Keratinocyte (primary cell): ENCODE measurements around the gene CD1E. TPM values are rescaled to one million over a fixed set of nuclear protein-coding genes. Genes with fewer than 3 reads are reported as not detected.

Source experiments
- DNase-seq: peaks from one replicate; pipeline ENCODE4 v3.0.0-alpha.2; 2011; ENCODE audit warnings: low read depth, missing footprints, low spot score
- FAIRE-seq: peaks from 2 replicates; lab custom pipeline; 2011; peaks lifted over from hg19 to GRCh38; lab: Jason Lieb, UNC
- H2AFZ ChIP-seq: 2 replicates; pipeline ENCODE4 v1.6.0; 2012; ENCODE audit warnings: low read length, control low read depth, inconsistent platforms; ENCODE audit not compliant: control insufficient read depth
- H3K27ac ChIP-seq: 2 replicates; pipeline ENCODE4 v1.5.1; 2011; ENCODE audit warnings: low read length; ENCODE audit not compliant: control insufficient read depth, insufficient read depth
- H3K27me3 ChIP-seq: 3 replicates; pipeline ENCODE4 v1.6.0; 2011; ENCODE audit warnings: low read length; ENCODE audit not compliant: control insufficient read depth, insufficient read depth; ENCODE audit errors: extremely low read depth
- H3K36me3 ChIP-seq, 2 experiments: 2 replicates in 1 of 2; 3 replicates in 1 of 2; pipeline ENCODE4 v1.5.1; 2011; ENCODE audit warnings: low read length in 2 of 2, mild to moderate bottlenecking in 1 of 2; ENCODE audit not compliant: control insufficient read depth in 2 of 2, insufficient read depth in 2 of 2; ENCODE audit errors: extremely low read depth in 1 of 2
- H3K4me1 ChIP-seq: 3 replicates; pipeline ENCODE4 v1.5.1; 2011; ENCODE audit warnings: low read length; ENCODE audit not compliant: control insufficient read depth, insufficient read depth; ENCODE audit errors: extremely low read depth
- H3K4me2 ChIP-seq: 3 replicates; pipeline ENCODE4 v1.6.0; 2011; ENCODE audit warnings: low read depth, low read length; ENCODE audit not compliant: control insufficient read depth, insufficient read depth; ENCODE audit errors: extremely low read depth
- H3K4me3 ChIP-seq, 3 experiments: fragments of 200-600 bp in 1 of 3; sonication (generic) in 1 of 3; 2 replicates in 2 of 3; 3 replicates in 1 of 3; pipeline ENCODE4 v1.5.1; 2011 to 2016; ENCODE audit warnings: low read length in 3 of 3, mild to moderate bottlenecking in 3 of 3, control low read depth in 2 of 3, inconsistent platforms in 1 of 3, low read depth in 1 of 3, mixed read lengths in 1 of 3, mixed run types in 1 of 3, moderate library complexity in 1 of 3; ENCODE audit not compliant: control insufficient read depth in 2 of 3, insufficient read depth in 2 of 3; ENCODE audit errors: extremely low read depth in 1 of 3
- H3K79me2 ChIP-seq: 2 replicates; pipeline ENCODE4 v1.6.0; 2012; ENCODE audit warnings: low read length; ENCODE audit not compliant: control insufficient read depth, insufficient read depth
- H3K9ac ChIP-seq: 3 replicates; pipeline ENCODE4 v1.6.0; 2011; ENCODE audit warnings: low read length; ENCODE audit not compliant: control insufficient read depth, insufficient read depth; ENCODE audit errors: extremely low read depth
- H3K9me1 ChIP-seq: 3 replicates; pipeline ENCODE4 v1.6.0; 2011; ENCODE audit warnings: low read length; ENCODE audit not compliant: control insufficient read depth, insufficient read depth; ENCODE audit errors: extremely low read depth
- H3K9me3 ChIP-seq: 2 replicates; pipeline ENCODE4 v1.5.1; 2012; ENCODE audit warnings: low read depth, low read length; ENCODE audit not compliant: control insufficient read depth
- H4K20me1 ChIP-seq: 3 replicates; pipeline ENCODE4 v1.6.0; 2011; ENCODE audit warnings: low read length; ENCODE audit not compliant: control insufficient read depth, insufficient read depth; ENCODE audit errors: extremely low read depth
- EZH2 ChIP-seq: IDR thresholded peaks from one replicate; pipeline ENCODE4 v1.6.1; 2012; ENCODE audit warnings: inconsistent platforms, mild to moderate bottlenecking, low read length, moderate library complexity
- dilution Hi-C: fragments of 300-500 bp; cut with MboI; formaldehyde crosslinking; loops from one replicate; pipeline ENCODE4 v1.7.0; 2020; ENCODE audit warnings: low sequenced_read_pairs; ENCODE audit not compliant: extremely low pct_ligation_motif_present
- polyA plus RNA-seq, 5 experiments: library from polyadenylated mRNA; depleted of rRNA in 3 of 5; stranded (reverse) in 3 of 5; stranded (forward) in 1 of 5; unstranded in 1 of 5; fragments of >200 nt; gene quantifications; 1 replicate in 1 of 5; 2 replicates in 3 of 5; 3 replicates in 1 of 5; pipeline versions ENCODE4 v1.2.1 to v1.2.3, GENCODE V29; 2011 to 2012; ENCODE audit warnings: missing spikeins in 2 of 5, low read depth in 1 of 5, low replicate concordance in 1 of 5
- TF ChIP-seq, protein P1 (sequence below), 3 experiments: IDR thresholded peaks in 1 of 3; conservative IDR thresholded peaks in 1 of 3; optimal IDR thresholded peaks in 1 of 3; 2 replicates in 2 of 3; 3 replicates in 1 of 3; pipeline versions ENCODE3 to v1.5.1; 2011; ENCODE audit warnings: low read length in 3 of 3, mild to moderate bottlenecking in 3 of 3, moderate library complexity in 2 of 3, control low read depth in 1 of 3, inconsistent platforms in 1 of 3; ENCODE audit not compliant: insufficient read depth in 2 of 3; ENCODE audit errors: extremely low read depth in 1 of 3

CD1E gene
- polyA plus RNA-seq, 1 donor (not counting 4 experiments of a cell fraction or from before 2014, with no cell fraction given), result not detected

DNA sequence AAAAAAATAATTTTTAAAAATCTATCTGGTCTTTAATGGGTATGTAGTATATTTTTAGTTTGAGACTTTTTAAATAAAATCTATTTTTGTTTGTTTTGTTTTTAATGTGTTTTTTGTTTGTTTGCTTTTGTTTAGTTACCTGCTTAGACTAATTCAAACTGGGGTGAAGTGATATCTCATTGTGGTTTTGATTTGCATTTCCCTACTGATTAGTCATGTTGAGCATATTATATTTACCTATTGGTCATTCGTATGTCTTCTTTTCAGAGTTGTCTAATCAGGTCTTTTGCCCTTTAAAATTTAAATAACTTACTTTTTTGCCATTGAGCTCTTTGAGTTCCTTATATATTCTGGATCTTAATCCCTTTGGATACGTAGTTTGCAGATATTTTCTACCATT is 42.6 kb upstream of the CD1E start:
- dilution Hi-C loops, result no loop called here
- Histone ChIP-seq H3K9me3 (no peaks in the 10 kb centered on the region), H2AFZ (no peak overlapping the region), H4K20me1 (no peaks in the 10 kb centered on the region), H3K4me3 (no peak overlapping the region), H3K27ac (no peak overlapping the region), H3K9ac (no peak overlapping the region), H3K27me3 (no peaks in the 10 kb centered on the region), H3K4me2 (no peak overlapping the region), H3K4me1 (no peaks in the 10 kb centered on the region), H3K9me1 (no peaks in the 10 kb centered on the region), H3K36me3 (no peaks in the 10 kb centered on the region), H3K79me2 (no peaks in the 10 kb centered on the region)
- FAIRE-seq (no peak), DNase-seq (no peak)
- TF ChIP-seq EZH2, result no peak
- TF ChIP-seq, protein P1, sequence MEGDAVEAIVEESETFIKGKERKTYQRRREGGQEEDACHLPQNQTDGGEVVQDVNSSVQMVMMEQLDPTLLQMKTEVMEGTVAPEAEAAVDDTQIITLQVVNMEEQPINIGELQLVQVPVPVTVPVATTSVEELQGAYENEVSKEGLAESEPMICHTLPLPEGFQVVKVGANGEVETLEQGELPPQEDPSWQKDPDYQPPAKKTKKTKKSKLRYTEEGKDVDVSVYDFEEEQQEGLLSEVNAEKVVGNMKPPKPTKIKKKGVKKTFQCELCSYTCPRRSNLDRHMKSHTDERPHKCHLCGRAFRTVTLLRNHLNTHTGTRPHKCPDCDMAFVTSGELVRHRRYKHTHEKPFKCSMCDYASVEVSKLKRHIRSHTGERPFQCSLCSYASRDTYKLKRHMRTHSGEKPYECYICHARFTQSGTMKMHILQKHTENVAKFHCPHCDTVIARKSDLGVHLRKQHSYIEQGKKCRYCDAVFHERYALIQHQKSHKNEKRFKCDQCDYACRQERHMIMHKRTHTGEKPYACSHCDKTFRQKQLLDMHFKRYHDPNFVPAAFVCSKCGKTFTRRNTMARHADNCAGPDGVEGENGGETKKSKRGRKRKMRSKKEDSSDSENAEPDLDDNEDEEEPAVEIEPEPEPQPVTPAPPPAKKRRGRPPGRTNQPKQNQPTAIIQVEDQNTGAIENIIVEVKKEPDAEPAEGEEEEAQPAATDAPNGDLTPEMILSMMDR (optimal IDR thresholded peaks at IDR 0.05 in 1 of 3, IDR thresholded peaks at IDR 0.05 in 1 of 3, conservative IDR thresholded peaks at IDR 0.05 in 1 of 3; ENCODE audit: extremely low read depth in 1 of 3, insufficient read depth in 2 of 3, low read length in 3 of 3), result no peak

GRCh38 chr1:158323866-158324265 is 29.8 kb upstream of the CD1E start:
- dilution Hi-C loops, result no loop called here
- Histone ChIP-seq H3K9ac (no peak overlapping the region), H3K27me3 (no peaks in the 10 kb centered on the region), H4K20me1 (no peaks in the 10 kb centered on the region), H3K9me1 (no peaks in the 10 kb centered on the region), H3K4me1 (no peaks in the 10 kb centered on the region), H3K36me3 (no peaks in the 10 kb centered on the region), H3K4me3 (no peak overlapping the region), H3K79me2 (no peaks in the 10 kb centered on the region), H3K4me2 (no peak overlapping the region), H2AFZ (no peak overlapping the region), H3K9me3 (no peaks in the 10 kb centered on the region), H3K27ac (no peak overlapping the region)
- TF ChIP-seq, protein P1 (optimal IDR thresholded peaks at IDR 0.05 in 1 of 3, IDR thresholded peaks at IDR 0.05 in 1 of 3, conservative IDR thresholded peaks at IDR 0.05 in 1 of 3; ENCODE audit: extremely low read depth in 1 of 3, insufficient read depth in 2 of 3, low read length in 3 of 3), result no peak
- no peak for TF ChIP-seq EZH2
- no peak for FAIRE-seq
- no peak for DNase-seq
